NCI-H2081 treated with DMSO at 0.1 percent for 48 hours (cell line): Measurements from ENCODE around the gene TTC9.

ENCODE experiments used
- DNase-seq: peaks from one replicate; lab custom pipeline; 2025; lab: John Stamatoyannopoulos, UW

The TTC9 gene

GRCh38 chr14:70716483-70716882 is 74.8 kb downstream of the TTC9 start:
- no peak for DNase-seq

- no peak for DNase-seq
These were observed 75.2 kb downstream of the TTC9 start for GRCh38 chr14:70716958-70717357.

GRCh38 chr14:70718383-70719118 is 76.8 kb downstream of the TTC9 start:
- DNase-seq, result no peak

GRCh38 chr14:70721542-70721941 is 79.8 kb downstream of the TTC9 start:
- no peak for DNase-seq

- DNase-seq, result no peak
These were observed 80.7 kb downstream of the TTC9 start for GRCh38 chr14:70722418-70722817.

GRCh38 chr14:70723276-70723675 is 81.6 kb downstream of the TTC9 start:
- DNase-seq, result no peak

GRCh38 chr14:70724110-70724509 is 82.4 kb downstream of the TTC9 start:
- DNase-seq, result no peak

GRCh38 chr14:70724944-70725343 is 83.2 kb downstream of the TTC9 start:
- no peak for DNase-seq
